WERI-Rb-1 (cell line): Measurements from ENCODE around the gene CACNA1I.

Experiments
- DNase-seq: peaks from one replicate; pipeline ENCODE4 v3.0.0-alpha.2; 2020
- H3K27ac ChIP-seq: fragments of 250-450 bp; sonication (Bioruptor Pico); 2 replicates; pipeline ENCODE4 v1.5.1; 2020; ENCODE audit warnings: mild to moderate bottlenecking, moderate library complexity
- H3K27me3 ChIP-seq: fragments of 250-450 bp; sonication (Bioruptor Pico); 2 replicates; pipeline ENCODE4 v1.5.1; 2021; ENCODE audit warnings: mild to moderate bottlenecking, low read depth, moderate library complexity; ENCODE audit not compliant: insufficient read depth, severe bottlenecking
- H3K36me3 ChIP-seq: fragments of 250-450 bp; sonication (Bioruptor Pico); 2 replicates; pipeline ENCODE4 v1.5.1; 2020; ENCODE audit warnings: mild to moderate bottlenecking, moderate library complexity
- H3K4me3 ChIP-seq: 2 replicates; pipeline ENCODE4 v1.5.1; 2011; ENCODE audit warnings: low read depth, mild to moderate bottlenecking, control low read depth, low read length
- H3K9me3 ChIP-seq: fragments of 250-450 bp; sonication (Bioruptor Pico); 2 replicates; pipeline ENCODE4 v1.5.1; 2021; ENCODE audit warnings: mild to moderate bottlenecking, moderate library complexity; ENCODE audit not compliant: severe bottlenecking
- CTCF ChIP-seq: IDR thresholded peaks from 2 replicates; pipeline ENCODE4 v1.5.1; 2011; ENCODE audit warnings: low read depth, mild to moderate bottlenecking, control low read depth, inconsistent platforms, low read length

CACNA1I gene

GRCh38 chr22:39649500-39650089 is 79.0 kb downstream of the CACNA1I start:
- H3K27me3 ChIP-seq: no peaks in the 10 kb centered on the region
- no peaks in the 10 kb centered on the region for H3K36me3 ChIP-seq
- H3K4me3 ChIP-seq: no peak overlapping the region
- no peak for DNase-seq
- H3K9me3 ChIP-seq: no peaks in the 10 kb centered on the region
- no peak for TF ChIP-seq CTCF
- H3K27ac ChIP-seq: no peak overlapping the region

GRCh38 chr22:39651053-39651996 is 80.8 kb downstream of the CACNA1I start:
- no peak overlapping the region for H3K27ac ChIP-seq
- H3K4me3 ChIP-seq: no peak overlapping the region
- no peak for TF ChIP-seq CTCF
- H3K36me3 ChIP-seq: no peaks in the 10 kb centered on the region
- no peaks in the 10 kb centered on the region for H3K27me3 ChIP-seq
- DNase-seq: no peak
- no peaks in the 10 kb centered on the region for H3K9me3 ChIP-seq

- TF ChIP-seq CTCF: no peak
- no peaks in the 10 kb centered on the region for H3K36me3 ChIP-seq
- H3K9me3 ChIP-seq: no peaks in the 10 kb centered on the region
- no peak for DNase-seq
- H3K4me3 ChIP-seq: no peak overlapping the region
- no peak overlapping the region for H3K27ac ChIP-seq
- no peaks in the 10 kb centered on the region for H3K27me3 ChIP-seq
These were observed 82.6 kb downstream of the CACNA1I start for GRCh38 chr22:39652990-39653786.

- no peak overlapping the region for H3K27ac ChIP-seq
These were observed 83.2 kb downstream of the CACNA1I start for GRCh38 chr22:39653787-39654077.

More at GRCh38 chr22:39653787-39654077, 83.2 kb downstream of the CACNA1I start:
- TF ChIP-seq CTCF: no peak
- H3K27me3 ChIP-seq: no peaks in the 10 kb centered on the region
- no peaks in the 10 kb centered on the region for H3K36me3 ChIP-seq
- DNase-seq: no peak
- H3K9me3 ChIP-seq: no peaks in the 10 kb centered on the region
- no peak overlapping the region for H3K4me3 ChIP-seq
